Skeletal muscle tissue (tissue), 4 donors: ENCODE data around the gene IPO13. TPM values are rescaled to one million over a fixed set of nuclear protein-coding genes. Genes with fewer than 3 reads are reported as not detected.
A peak's percentile ranks its signal among the peaks of the same experiment; 100 is the strongest.

Source experiments
- H3K27ac ChIP-seq: one replicate; pipeline ENCODE4 v1.7.0; 2013; ENCODE audit warnings: mild to moderate bottlenecking, low read depth, low read length, inconsistent platforms
- H3K27me3 ChIP-seq, 3 donors: one replicate each; pipeline ENCODE4 v1.7.0; 2013; ENCODE audit warnings: low read length in 3 of 3; ENCODE audit not compliant: control insufficient read depth in 3 of 3, insufficient read depth in 3 of 3
- H3K36me3 ChIP-seq, 3 donors: one replicate each; pipeline ENCODE4 v1.7.0; 2013; ENCODE audit warnings: low read length in 3 of 3; ENCODE audit not compliant: control insufficient read depth in 3 of 3, insufficient read depth in 3 of 3
- H3K4me1 ChIP-seq, 3 donors: one replicate each; pipeline ENCODE4 v1.7.0; 2013; ENCODE audit warnings: low read length in 3 of 3, mild to moderate bottlenecking in 3 of 3; ENCODE audit not compliant: control insufficient read depth in 3 of 3, insufficient read depth in 3 of 3
- H3K4me3 ChIP-seq, 3 donors: one replicate each; pipeline ENCODE4 v1.7.0; 2013; ENCODE audit warnings: low read length in 3 of 3
- H3K9ac ChIP-seq, 3 donors: one replicate each; pipeline ENCODE4 v1.7.0; 2013; ENCODE audit warnings: low read length in 3 of 3, mild to moderate bottlenecking in 3 of 3, moderate library complexity in 2 of 3, low read depth in 1 of 3
- H3K9me3 ChIP-seq, 3 donors: one replicate each; pipeline ENCODE4 v1.7.0; 2013; ENCODE audit warnings: low read length in 3 of 3; ENCODE audit not compliant: control insufficient read depth in 3 of 3
- total RNA-seq: library from RNA; depleted of rRNA; stranded (reverse); fragments of >200 nt; gene quantifications from one replicate; pipeline ENCODE4 v1.2.3, GENCODE V29; 2014
- donor health status: Osteomylitis.

IPO13 gene
- total RNA-seq, 1 donor from 2014 or later, result 11.0 TPM

DNA sequence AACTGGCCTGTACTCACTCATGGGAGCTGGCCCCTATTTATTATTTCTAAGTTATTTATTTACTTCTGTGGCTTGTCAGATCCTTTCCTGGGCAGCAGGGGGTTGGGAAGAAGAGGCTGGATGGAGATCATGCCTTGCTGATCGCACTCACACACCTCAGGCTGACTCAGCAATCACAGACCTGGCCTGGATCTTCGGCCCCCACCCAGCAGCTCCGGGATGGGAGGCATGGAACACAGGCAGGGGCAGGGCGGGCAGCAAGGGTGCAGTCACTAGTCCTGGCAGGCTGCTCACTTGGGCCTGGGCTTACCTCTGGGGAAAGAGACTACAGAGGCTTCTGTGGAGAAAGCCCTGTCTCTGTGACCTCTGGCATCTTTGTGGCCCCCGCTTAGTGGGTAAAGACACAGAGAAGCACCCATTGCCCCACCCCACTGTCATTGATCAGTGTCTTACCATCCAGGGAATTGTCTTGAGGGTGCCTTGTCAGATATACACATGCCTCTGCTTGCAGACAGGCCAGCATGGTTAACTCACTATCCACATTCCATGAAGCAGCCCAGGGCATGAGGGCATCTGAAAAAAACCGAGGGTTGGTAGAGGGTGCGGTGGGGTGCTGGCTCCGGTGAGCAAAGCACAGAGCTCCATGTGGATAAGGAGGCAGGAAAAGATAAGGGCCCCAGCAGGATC, 9.4 kb upstream of the IPO13 start:
- H3K4me1 ChIP-seq, result peaks cover 28 to 49% (median 45%) of the 10 kb centered on the region in 3 donors
- H3K36me3 ChIP-seq, result no peaks in the 10 kb centered on the region
- H3K9me3 ChIP-seq, result no peaks in the 10 kb centered on the region
- peaks cover 0 to 9% (median 7%) of the 10 kb centered on the region in 3 donors for H3K27me3 ChIP-seq
- H3K4me3 ChIP-seq, result no peak overlapping the region
- H3K27ac ChIP-seq, result no peak overlapping the region
- peak overlapping the region in 1 of 3 donors; percentile 76 for H3K9ac ChIP-seq

DNA sequence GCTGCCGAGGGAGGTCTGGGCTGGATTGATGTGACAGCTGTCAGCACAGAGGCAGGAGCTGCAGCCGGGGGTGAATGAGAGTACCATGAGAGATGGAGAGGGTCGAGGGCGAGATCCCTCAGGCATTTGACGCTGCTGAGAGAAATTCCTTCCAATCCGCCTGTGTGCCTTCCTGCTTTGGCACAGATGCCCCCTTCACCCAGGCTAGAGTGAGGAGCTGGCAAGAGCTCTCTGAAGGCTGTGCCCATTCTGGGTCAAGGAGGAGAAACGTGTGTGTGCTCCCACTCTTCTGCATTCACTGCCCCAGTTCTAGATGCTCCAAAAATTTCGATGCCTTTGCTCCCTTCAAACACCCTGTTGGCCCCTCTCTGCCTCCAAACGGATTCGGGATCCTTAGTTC, 8.4 kb upstream of the IPO13 start:
- H3K4me1 ChIP-seq, result peaks cover 23 to 42% (median 40%) of the 10 kb centered on the region in 3 donors
- peaks cover 0 to 9% (median 7%) of the 10 kb centered on the region in 3 donors for H3K27me3 ChIP-seq
- H3K36me3 ChIP-seq, result no peaks in the 10 kb centered on the region
- H3K27ac ChIP-seq, result no peak overlapping the region
- no peaks in the 10 kb centered on the region for H3K9me3 ChIP-seq
- no peak overlapping the region for H3K4me3 ChIP-seq
- peak overlapping the region in 1 of 3 donors; percentile 25 for H3K9ac ChIP-seq

DNA sequence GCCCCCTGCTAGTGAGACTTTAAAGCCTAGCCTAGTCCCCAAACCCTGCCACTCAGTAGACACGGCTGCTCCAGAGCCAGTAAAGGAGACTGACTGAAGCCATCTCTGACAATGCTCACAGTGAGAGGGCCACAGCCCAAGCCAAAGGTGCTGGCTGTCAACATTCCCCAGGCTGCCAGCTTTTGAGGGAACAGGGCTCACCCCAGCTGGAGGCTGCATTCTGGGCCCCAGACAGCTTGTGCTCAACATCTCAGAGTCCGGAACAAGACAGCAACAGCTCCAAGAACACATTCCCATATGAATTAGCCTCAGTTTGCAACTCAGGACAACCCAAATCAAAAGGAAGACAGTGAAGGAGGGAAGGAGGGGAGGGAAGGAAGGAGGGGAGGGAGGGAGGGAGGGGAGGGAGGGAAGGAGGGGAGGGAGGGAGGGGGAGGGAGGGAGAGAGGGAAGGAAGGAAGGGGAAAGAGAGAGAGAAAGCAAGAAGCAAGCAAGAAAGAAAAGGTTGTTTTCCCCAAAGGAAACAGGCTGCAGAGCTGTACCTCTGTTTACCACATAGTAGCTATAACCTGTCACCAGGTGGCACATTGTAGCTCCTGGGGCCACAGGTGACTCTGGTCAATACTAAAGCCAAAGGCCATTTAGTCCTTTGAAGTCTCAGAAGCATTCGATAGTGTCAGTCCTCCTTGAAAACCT, 7.7 kb upstream of the IPO13 start:
- Histone ChIP-seq H3K9ac (peak overlapping the region in 1 of 3 donors; percentile 25), H3K9me3 (no peaks in the 10 kb centered on the region), H3K36me3 (no peaks in the 10 kb centered on the region), H3K27me3 (peaks cover 0 to 9% (median 7%) of the 10 kb centered on the region in 3 donors), H3K4me1 (peaks cover 17 to 36% (median 33%) of the 10 kb centered on the region in 3 donors), H3K27ac (no peak overlapping the region), H3K4me3 (no peak overlapping the region)

DNA sequence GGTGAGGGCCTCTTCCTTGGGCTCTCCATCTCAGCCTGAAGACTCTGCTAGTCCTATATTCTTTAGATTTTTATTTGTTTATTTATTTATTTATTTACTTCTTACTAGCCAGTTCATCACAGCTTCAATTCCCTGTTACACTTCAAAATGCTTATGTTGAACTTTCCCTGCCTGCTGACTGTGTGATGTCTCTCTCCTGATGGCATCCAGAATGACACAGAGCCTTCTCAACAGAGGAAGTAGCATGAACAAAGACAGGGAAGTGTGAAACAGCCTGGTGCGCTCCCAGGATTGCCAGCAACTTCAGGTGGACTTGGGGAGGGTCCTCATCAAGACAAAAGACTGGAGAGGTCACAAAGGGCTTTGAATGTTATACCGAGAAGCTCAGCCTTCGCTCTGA, 4.3 kb upstream of the IPO13 start:
- H3K27ac ChIP-seq, result no peak overlapping the region
- H3K27me3 ChIP-seq, result no peaks in the 10 kb centered on the region
- H3K9ac ChIP-seq, result no peak overlapping the region
- H3K9me3 ChIP-seq, result no peaks in the 10 kb centered on the region
- H3K36me3 ChIP-seq, result no peaks in the 10 kb centered on the region
- H3K4me3 ChIP-seq, result no peak overlapping the region
- peaks cover 21 to 26% (median 25%) of the 10 kb centered on the region in 3 donors for H3K4me1 ChIP-seq

DNA sequence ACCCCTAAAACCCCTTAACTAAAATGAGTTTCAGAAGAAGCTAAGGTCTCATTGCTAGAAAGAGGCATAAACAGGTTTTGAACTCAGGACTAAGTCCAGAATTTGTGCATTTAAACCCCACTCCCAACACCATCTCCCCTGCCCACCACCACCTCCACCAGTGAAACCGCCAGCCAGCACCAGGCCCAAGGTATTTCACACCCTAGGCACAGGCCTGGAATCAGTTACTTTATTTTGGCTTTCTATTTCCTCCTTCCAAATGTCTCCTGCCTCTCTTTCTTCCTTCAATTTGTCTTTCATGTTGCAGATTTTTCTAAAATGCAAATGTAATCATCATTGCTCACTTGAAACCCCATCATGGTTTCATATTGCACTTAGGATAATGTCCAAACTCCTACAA, 1.9 kb upstream of the IPO13 start:
- H3K9ac ChIP-seq, result no peak overlapping the region
- no peak overlapping the region for H3K27ac ChIP-seq
- no peaks in the 10 kb centered on the region for H3K27me3 ChIP-seq

DNA sequence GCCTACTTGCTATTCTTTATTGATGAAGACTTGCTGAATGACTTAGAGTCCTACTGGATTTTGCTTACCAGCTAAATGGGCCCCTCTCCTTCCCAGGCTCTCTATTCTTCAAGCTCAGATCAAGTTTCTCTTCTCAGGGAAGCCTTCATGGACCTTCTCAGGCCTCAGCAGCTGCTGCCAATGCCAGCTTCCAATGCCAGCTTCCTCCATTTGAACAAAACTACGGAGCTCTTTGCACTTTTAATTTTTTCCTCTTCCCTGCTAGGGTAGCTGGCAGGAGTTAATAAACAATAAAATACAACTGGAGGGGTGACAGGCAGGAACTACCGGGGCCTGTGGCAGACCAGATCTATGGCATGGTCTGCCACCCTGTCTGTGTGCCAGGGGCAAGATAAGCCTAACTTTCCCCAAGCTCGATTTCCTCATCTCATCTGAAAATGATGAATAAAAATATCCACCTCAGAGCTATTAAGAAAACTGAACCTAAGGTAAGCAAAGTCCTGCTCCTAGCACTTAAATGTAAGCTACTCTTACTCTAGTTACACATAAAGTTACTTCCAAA, 995 bp upstream of the IPO13 start:
- peak overlapping the region; percentile 78 to 100 (median 100) for H3K9ac ChIP-seq
- peak overlapping the region; percentile 100 for H3K27ac ChIP-seq

More for the DNA sequence above, 1.9 kb upstream of the IPO13 start:
- peaks cover 30 to 42% (median 37%) of the 10 kb centered on the region in 3 donors for H3K4me1 ChIP-seq
- H3K36me3 ChIP-seq, result peaks cover 6% of the 10 kb centered on the region in 3 donors
- no peak overlapping the region for H3K4me3 ChIP-seq
- H3K9me3 ChIP-seq, result no peaks in the 10 kb centered on the region

DNA sequence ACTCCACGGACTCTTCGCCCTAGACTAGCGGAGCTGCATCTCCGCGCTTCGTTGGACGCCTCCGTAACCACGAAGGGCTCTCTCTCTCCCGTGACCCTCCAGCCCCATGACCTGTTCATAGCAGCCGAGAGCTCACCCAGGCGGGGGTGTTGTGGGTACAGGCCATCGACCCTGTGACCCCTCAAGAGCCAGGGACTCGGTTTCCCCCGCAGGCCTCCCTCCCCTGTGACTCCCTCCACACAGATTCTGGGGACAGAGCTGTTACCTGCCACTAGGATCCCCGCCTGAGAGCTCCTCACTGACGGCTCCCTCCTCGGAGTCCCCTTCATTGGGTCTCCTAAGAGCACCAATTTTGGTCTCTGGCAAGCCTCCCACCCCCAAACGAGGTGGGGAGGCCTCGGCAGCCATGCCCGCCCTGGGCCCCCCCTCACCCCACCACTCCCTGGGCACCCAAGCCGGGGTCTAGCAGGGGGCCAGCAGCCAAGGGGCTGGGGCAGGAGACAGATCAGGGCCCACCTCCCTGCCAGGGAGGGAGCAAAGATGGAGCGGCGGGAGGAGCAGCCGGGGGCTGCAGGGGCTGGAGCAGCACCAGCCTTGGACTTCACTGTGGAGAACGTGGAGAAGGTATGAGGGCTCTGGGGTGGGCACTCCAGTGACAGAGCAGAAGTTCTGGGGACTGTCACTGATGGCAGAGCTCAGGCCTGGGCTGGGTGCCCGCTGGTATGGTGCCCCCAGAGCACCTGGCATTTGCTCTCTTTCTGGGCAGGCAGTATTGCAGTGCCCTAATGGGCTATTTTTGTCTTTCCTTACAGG, 517 bp downstream of the IPO13 start:
- no peaks in the 10 kb centered on the region for H3K27me3 ChIP-seq
- peaks cover 50 to 63% (median 58%) of the 10 kb centered on the region in 3 donors for H3K4me1 ChIP-seq
- peaks cover 16 to 19% (median 16%) of the 10 kb centered on the region in 3 donors for H3K36me3 ChIP-seq
- H3K9ac ChIP-seq, result peak overlapping the region; percentile 100
- no peaks in the 10 kb centered on the region for H3K9me3 ChIP-seq
- H3K27ac ChIP-seq, result peak overlapping the region; percentile 100
- H3K4me3 ChIP-seq, result peak overlapping the region; percentile 95 to 99 (median 96)

More for the DNA sequence above, 995 bp upstream of the IPO13 start:
- H3K27me3 ChIP-seq, result no peaks in the 10 kb centered on the region
- peaks cover 13 to 15% (median 14%) of the 10 kb centered on the region in 3 donors for H3K36me3 ChIP-seq
- no peaks in the 10 kb centered on the region for H3K9me3 ChIP-seq
- peak overlapping the region; percentile 95 to 99 (median 96) for H3K4me3 ChIP-seq
- H3K4me1 ChIP-seq, result peaks cover 37 to 51% (median 46%) of the 10 kb centered on the region in 3 donors

DNA sequence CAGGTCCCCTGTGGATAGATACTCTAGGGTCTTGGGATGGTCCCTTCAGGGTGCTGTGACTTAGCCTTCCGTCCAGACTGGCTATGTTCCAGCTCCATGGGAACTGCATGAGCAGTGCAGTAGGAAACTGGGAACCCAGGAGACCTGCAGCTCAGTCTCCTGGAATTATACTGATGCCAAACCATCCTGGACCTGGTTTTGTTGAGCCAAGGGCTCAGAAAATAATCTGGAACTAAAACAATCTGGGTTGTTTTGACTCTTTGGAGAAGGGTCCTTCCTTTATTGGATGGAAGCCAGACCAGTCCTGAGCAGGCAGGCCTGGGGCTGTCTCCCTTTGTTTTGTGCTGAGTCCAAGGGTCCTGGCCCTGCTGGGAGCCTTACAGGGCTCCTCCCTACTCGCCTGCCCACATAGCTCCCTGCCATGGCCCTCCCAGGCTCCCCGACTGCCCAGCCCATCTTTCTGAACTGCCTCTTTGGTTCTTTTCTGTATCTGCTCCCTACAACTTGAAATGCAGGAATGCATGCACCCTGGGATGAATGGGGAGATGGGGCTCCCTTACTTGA, 1.2 kb downstream of the IPO13 start:
- no peaks in the 10 kb centered on the region for H3K27me3 ChIP-seq
- H3K4me1 ChIP-seq, result peaks cover 55 to 67% (median 59%) of the 10 kb centered on the region in 3 donors
- peak overlapping the region; percentile 100 for H3K9ac ChIP-seq
- H3K36me3 ChIP-seq, result peaks cover 16 to 19% (median 16%) of the 10 kb centered on the region in 3 donors
- no peaks in the 10 kb centered on the region for H3K9me3 ChIP-seq
- H3K27ac ChIP-seq, result peak overlapping the region; percentile 100
- peak overlapping the region; percentile 95 to 99 (median 96) for H3K4me3 ChIP-seq

DNA sequence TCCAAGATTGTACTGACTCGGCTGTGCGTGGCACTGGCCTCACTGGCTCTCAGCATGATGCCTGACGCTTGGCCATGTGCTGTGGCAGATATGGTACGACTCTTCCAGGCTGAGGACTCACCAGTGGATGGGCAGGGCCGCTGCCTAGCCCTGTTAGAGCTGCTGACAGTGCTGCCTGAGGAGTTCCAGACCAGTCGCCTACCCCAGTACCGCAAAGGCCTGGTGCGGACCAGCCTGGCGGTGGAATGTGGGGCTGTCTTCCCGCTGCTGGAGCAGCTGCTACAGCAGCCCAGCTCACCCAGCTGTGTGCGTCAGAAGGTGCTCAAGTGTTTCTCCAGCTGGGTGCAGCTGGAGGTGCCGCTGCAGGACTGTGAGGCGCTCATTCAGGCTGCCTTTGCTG, 2.9 kb downstream of the IPO13 start:
- Histone ChIP-seq H3K9me3 (no peaks in the 10 kb centered on the region), H3K27ac (peak overlapping the region; percentile 100)

More for the DNA sequence above, 2.9 kb downstream of the IPO13 start:
- Histone ChIP-seq H3K9ac (peak overlapping the region in 1 of 3 donors; percentile 100), H3K4me3 (peak overlapping the region; percentile 35 to 96 (median 60)), H3K27me3 (no peaks in the 10 kb centered on the region), H3K4me1 (peaks cover 72 to 80% (median 72%) of the 10 kb centered on the region in 3 donors), H3K36me3 (peaks cover 16 to 23% (median 20%) of the 10 kb centered on the region in 3 donors)
